Endodermal cell (in vitro differentiated cells): Measurements from ENCODE around the gene PLA2G4A. TPM values are rescaled to one million over a fixed set of nuclear protein-coding genes. Genes with fewer than 3 reads are reported as not detected.

Experiments
- DNase-seq: peaks from one replicate; pipeline ENCODE4 v3.0.0-alpha.2; 2017
- H3K27ac ChIP-seq: 2 replicates; pipeline ENCODE4 v1.5.1; 2013; ENCODE audit warnings: mild to moderate bottlenecking, low read depth, low read length, moderate library complexity
- H3K27me3 ChIP-seq: 2 replicates; pipeline ENCODE4 v1.6.1; 2013; ENCODE audit warnings: mild to moderate bottlenecking, low read length, moderate library complexity; ENCODE audit not compliant: insufficient read depth, control insufficient read depth, poor library complexity, severe bottlenecking
- H3K36me3 ChIP-seq: 2 replicates; pipeline ENCODE4 v1.7.0; 2013; ENCODE audit warnings: mild to moderate bottlenecking, low read length, moderate library complexity; ENCODE audit not compliant: control insufficient read depth, insufficient read depth
- H3K4me1 ChIP-seq: one replicate; pipeline ENCODE4 v1.7.0; 2013; ENCODE audit warnings: low read length; ENCODE audit not compliant: control insufficient read depth, insufficient read depth
- H3K4me3 ChIP-seq: 2 replicates; pipeline ENCODE4 v1.5.1; 2013; ENCODE audit warnings: mild to moderate bottlenecking, low read length, moderate library complexity
- H3K9ac ChIP-seq: 2 replicates; pipeline ENCODE4 v1.6.1; 2013; ENCODE audit warnings: mild to moderate bottlenecking, low read length, moderate library complexity; ENCODE audit not compliant: poor library complexity, severe bottlenecking; ENCODE audit errors: extremely low read depth
- H3K9me3 ChIP-seq: 2 replicates; pipeline ENCODE4 v1.6.1; 2013; ENCODE audit warnings: mild to moderate bottlenecking, low read length, moderate library complexity; ENCODE audit not compliant: control insufficient read depth
- H3K27ac Mint-ChIP-seq: 2 replicates; pipeline ENCODE4 v1.8.0; 2020; ENCODE audit warnings: mixed read lengths
- H3K27me3 Mint-ChIP-seq: 2 replicates; pipeline ENCODE4 v1.8.0; 2021; ENCODE audit warnings: mild to moderate bottlenecking, mixed read lengths; ENCODE audit not compliant: insufficient read depth
- H3K36me3 Mint-ChIP-seq: 2 replicates; pipeline ENCODE4 v1.8.0; 2020; ENCODE audit warnings: low read depth, mixed read lengths
- H3K4me1 Mint-ChIP-seq: 2 replicates; pipeline ENCODE4 v1.8.0; 2020; ENCODE audit warnings: mixed read lengths
- H3K4me3 Mint-ChIP-seq: 2 replicates; pipeline ENCODE4 v1.8.0; 2020; ENCODE audit warnings: mild to moderate bottlenecking, moderate library complexity, mixed read lengths
- H3K9me3 Mint-ChIP-seq: 2 replicates; pipeline ENCODE4 v1.8.0; 2020; ENCODE audit warnings: mild to moderate bottlenecking, mixed read lengths
- WGBS, 2 experiments: methylation state at CpG; one replicate each; pipeline versions ENCODE4 v1.1.5 to v1.1.7; 2013; ENCODE audit warnings: missing lambda C conversion rate in 2 of 2, mixed read lengths in 1 of 2; ENCODE audit not compliant: insufficient coverage in 1 of 2, insufficient read length in 1 of 2; 5-methylcytosine and 5-hydroxymethylcytosine counted together
- total RNA-seq, 2 donors: library from RNA; stranded (reverse); fragmentation: NEBNext Ultra II Directional in 1 of 2; extraction: Animal tissue kit (Norgen Biotek cat#: 25700) in 1 of 2; gene quantifications; 2 replicates in 1 of 2; 3 replicates in 1 of 2; pipeline ENCODE4 v1.2.1, GENCODE V29; 2021
- TF ChIP-seq, protein P1 (sequence below): fragments of 200-600 bp; sonication (generic); conservative IDR thresholded peaks from 2 replicates; pipeline ENCODE4 v1.5.0; 2021; ENCODE audit warnings: antibody characterized with exemption, mild to moderate bottlenecking

The PLA2G4A gene
- total RNA-seq, 2 donors from 2014 or later: 0.35 to 1.2 TPM

DNA sequence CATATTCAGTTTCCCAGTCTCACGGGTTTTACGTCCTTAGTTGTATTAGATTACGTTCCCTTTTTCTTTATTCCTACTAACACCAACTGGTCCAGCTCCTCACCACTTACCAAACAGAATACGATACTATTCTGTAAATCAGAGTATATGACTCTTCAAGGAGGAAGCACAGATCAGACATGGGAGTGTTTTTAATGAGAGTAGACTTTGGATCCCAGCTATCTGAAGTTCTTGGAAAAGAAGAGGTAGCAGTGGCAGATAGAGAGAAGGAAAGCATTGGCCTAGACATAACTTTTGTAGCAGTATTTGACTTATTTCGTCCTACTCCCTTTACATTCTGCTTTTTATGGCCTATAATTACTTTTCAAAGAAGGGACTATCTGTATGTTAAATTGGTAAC is 24.1 kb upstream of the PLA2G4A start:
- Histone ChIP-seq H3K36me3 (no peaks in the 10 kb centered on the region), H3K9ac (no peak overlapping the region), H3K27me3 (no peaks in the 10 kb centered on the region), H3K4me3 (no peak overlapping the region), H3K27ac (no peak overlapping the region), H3K9me3 (no peaks in the 10 kb centered on the region), H3K4me1 (no peaks in the 10 kb centered on the region)
- TF ChIP-seq, protein P1, sequence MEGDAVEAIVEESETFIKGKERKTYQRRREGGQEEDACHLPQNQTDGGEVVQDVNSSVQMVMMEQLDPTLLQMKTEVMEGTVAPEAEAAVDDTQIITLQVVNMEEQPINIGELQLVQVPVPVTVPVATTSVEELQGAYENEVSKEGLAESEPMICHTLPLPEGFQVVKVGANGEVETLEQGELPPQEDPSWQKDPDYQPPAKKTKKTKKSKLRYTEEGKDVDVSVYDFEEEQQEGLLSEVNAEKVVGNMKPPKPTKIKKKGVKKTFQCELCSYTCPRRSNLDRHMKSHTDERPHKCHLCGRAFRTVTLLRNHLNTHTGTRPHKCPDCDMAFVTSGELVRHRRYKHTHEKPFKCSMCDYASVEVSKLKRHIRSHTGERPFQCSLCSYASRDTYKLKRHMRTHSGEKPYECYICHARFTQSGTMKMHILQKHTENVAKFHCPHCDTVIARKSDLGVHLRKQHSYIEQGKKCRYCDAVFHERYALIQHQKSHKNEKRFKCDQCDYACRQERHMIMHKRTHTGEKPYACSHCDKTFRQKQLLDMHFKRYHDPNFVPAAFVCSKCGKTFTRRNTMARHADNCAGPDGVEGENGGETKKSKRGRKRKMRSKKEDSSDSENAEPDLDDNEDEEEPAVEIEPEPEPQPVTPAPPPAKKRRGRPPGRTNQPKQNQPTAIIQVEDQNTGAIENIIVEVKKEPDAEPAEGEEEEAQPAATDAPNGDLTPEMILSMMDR: no peak
- Mint-ChIP-seq H3K4me3 (no peak overlapping the region), H3K27ac (no peak overlapping the region), H3K27me3 (no peaks in the 10 kb centered on the region), H3K4me1 (no peaks in the 10 kb centered on the region), H3K9me3 (no peaks in the 10 kb centered on the region), H3K36me3 (no peaks in the 10 kb centered on the region)
- WGBS, 2 experiments: 95 to 100% methylated on average over 1 to 4 of the region's 5 CpGs
- no peak for DNase-seq

DNA sequence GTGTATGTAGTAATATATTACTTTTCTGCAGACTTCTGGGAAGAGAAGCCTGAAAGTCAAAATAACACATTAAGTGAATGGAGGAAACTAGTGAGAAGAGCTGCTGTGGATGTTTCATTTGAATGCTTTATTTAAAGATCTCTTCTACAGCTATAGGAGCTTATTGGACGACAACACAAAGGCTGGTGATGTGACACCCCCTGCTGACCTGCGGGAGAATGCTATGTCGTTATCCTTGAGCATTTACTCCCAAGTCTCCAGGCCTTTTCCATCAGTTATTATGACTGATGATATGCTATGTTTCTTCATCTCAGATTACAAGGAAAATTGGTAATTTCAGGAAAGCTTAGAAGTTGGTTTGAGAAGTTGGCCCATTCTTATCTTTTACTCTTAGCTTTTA is 22.3 kb upstream of the PLA2G4A start:
- Histone ChIP-seq H3K4me1 (no peaks in the 10 kb centered on the region), H3K9ac (no peak overlapping the region), H3K9me3 (no peaks in the 10 kb centered on the region), H3K4me3 (no peak overlapping the region), H3K36me3 (no peaks in the 10 kb centered on the region), H3K27me3 (no peaks in the 10 kb centered on the region), H3K27ac (no peak overlapping the region)
- TF ChIP-seq, protein P1: peak; percentile 58
- no peak overlapping the region for H3K27ac Mint-ChIP-seq
- H3K36me3 Mint-ChIP-seq: no peaks in the 10 kb centered on the region
- H3K27me3 Mint-ChIP-seq: no peaks in the 10 kb centered on the region
- WGBS, 2 experiments: 53 to 83% methylated on average over 1 to 3 of the region's 3 CpGs
- no peaks in the 10 kb centered on the region for H3K9me3 Mint-ChIP-seq
- no peaks in the 10 kb centered on the region for H3K4me1 Mint-ChIP-seq
- H3K4me3 Mint-ChIP-seq: no peak overlapping the region
- DNase-seq: peak; percentile 65

GRCh38 chr1:186807163-186807562 is 21.6 kb upstream of the PLA2G4A start:
- no peaks in the 10 kb centered on the region for H3K9me3 ChIP-seq
- no peaks in the 10 kb centered on the region for H3K9me3 Mint-ChIP-seq
- H3K4me3 Mint-ChIP-seq: no peak overlapping the region
- no peak overlapping the region for H3K9ac ChIP-seq
- H3K36me3 ChIP-seq: no peaks in the 10 kb centered on the region
- H3K36me3 Mint-ChIP-seq: no peaks in the 10 kb centered on the region
- H3K27ac Mint-ChIP-seq: no peak overlapping the region
- 92 to 100% methylated on average over 3 to 4 of the region's 4 CpGs for WGBS, 2 experiments
- DNase-seq: no peak
- no peak overlapping the region for H3K27ac ChIP-seq
- no peaks in the 10 kb centered on the region for H3K4me1 ChIP-seq
- H3K27me3 Mint-ChIP-seq: no peaks in the 10 kb centered on the region
- TF ChIP-seq, protein P1: no peak
- H3K4me1 Mint-ChIP-seq: no peaks in the 10 kb centered on the region
- H3K4me3 ChIP-seq: no peak overlapping the region
- no peaks in the 10 kb centered on the region for H3K27me3 ChIP-seq
